Measurements from ENCODE around the gene BCL2L15.
A peak's percentile ranks its signal among the peaks of the same experiment; 100 is the strongest.

Gene BCL2L15

DNA sequence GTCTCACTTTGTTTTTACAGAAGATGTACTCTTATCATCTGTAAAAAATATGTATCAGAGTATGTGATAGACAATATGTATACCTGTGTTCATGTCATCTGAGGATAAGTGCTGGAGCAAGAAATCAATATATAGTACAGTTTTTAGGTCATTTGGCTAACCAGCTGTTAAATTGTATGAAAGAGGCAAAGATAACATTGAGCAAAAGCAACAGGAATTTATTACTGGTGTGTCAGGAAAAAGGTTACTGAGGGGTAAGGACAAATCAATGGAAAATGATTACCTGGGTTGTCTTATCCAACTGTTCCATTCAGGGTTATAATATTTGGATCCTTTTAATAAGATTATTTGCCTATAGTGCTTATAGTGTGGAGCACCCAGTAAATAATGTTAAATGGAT is 46.6 kb upstream of the BCL2L15 start:
- Histone ChIP-seq H3K4me1 (ENCODE audit: control insufficient read depth in 1 of 2, insufficient read depth in 1 of 2, low read depth in 1 of 2, low read length in 1 of 2) (peaks cover 87 to 89% of the 10 kb centered on the region in 2 experiments), H3K9me3 (no peaks in the 10 kb centered on the region), H3K36me3 (no peaks in the 10 kb centered on the region), H3K27me3 (no peaks in the 10 kb centered on the region), H3K27ac (peak overlapping the region; percentile 95), H3K4me3 (ENCODE audit: low read depth in 1 of 2, low read length in 1 of 2) (peak overlapping the region in 1 of 2 experiments; percentile 4)
- TF ChIP-seq, protein P1, sequence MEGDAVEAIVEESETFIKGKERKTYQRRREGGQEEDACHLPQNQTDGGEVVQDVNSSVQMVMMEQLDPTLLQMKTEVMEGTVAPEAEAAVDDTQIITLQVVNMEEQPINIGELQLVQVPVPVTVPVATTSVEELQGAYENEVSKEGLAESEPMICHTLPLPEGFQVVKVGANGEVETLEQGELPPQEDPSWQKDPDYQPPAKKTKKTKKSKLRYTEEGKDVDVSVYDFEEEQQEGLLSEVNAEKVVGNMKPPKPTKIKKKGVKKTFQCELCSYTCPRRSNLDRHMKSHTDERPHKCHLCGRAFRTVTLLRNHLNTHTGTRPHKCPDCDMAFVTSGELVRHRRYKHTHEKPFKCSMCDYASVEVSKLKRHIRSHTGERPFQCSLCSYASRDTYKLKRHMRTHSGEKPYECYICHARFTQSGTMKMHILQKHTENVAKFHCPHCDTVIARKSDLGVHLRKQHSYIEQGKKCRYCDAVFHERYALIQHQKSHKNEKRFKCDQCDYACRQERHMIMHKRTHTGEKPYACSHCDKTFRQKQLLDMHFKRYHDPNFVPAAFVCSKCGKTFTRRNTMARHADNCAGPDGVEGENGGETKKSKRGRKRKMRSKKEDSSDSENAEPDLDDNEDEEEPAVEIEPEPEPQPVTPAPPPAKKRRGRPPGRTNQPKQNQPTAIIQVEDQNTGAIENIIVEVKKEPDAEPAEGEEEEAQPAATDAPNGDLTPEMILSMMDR (IDR thresholded peaks at IDR 0.05) = no peak

DNA sequence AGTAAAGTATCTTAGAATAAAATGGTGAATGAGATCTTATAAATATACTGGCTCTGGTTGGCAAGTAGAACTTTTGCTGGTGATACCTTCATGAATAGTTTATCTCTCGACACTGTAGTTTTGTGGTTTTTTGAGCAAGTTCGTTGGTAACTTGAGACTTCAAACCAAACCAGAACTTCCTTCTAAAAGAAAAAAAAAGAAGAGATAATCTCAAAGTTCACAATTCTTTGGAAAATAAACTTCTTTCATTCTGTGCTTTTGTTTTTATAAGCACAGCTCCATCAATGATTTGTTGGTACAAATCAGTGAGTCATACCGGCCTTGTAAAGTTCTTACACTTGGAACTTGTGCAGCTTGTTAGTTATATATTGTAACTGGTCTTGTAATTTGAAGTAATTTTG is 44.1 kb upstream of the BCL2L15 start:
- Histone ChIP-seq H3K4me1 (ENCODE audit: control insufficient read depth in 1 of 2, insufficient read depth in 1 of 2, low read depth in 1 of 2, low read length in 1 of 2) (peaks cover 73 to 74% of the 10 kb centered on the region in 2 experiments), H3K27ac (peak overlapping the region; percentile 95), H3K36me3 (no peaks in the 10 kb centered on the region), H3K27me3 (no peaks in the 10 kb centered on the region), H3K4me3 (ENCODE audit: low read depth in 1 of 2, low read length in 1 of 2) (peak overlapping the region; percentile 87 to 97), H3K9me3 (no peaks in the 10 kb centered on the region)
- TF ChIP-seq, protein P1 (IDR thresholded peaks at IDR 0.05) = no peak

DNA sequence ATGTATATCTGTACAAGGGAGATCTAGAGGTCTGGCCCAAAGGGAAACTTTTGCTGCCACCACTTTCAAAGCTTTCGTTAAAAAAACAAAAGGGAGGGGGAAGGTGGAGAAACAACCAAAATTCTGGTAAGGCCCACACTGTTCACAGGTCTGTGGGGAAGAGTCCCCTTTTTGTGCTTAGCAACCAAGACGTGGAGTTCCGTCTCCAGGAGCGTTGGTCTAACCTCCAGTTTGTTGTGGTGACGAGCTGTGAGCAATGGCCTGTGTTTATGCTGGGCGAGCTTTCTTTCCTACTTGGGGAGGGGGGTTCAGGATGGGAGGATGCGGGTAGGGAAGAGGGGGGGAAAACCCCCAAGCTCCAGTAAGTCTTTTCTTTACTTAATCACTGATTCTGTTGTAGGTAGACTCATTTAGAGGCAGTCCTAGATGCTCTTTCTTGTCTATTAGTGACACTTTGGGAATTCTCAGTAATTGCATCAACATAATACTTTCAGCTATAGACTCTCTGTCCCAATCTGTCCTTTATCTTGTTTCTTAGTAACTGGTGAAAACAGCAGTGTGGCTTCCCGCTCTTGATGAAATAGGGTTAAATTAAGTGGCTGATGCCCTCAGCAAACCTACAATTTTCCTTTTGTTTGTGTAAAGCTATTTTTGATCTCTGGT is 43.2 kb upstream of the BCL2L15 start:
- Histone ChIP-seq H3K27me3 (no peaks in the 10 kb centered on the region), H3K36me3 (no peaks in the 10 kb centered on the region), H3K27ac (peak overlapping the region; percentile 95), H3K4me1 (ENCODE audit: control insufficient read depth in 1 of 2, insufficient read depth in 1 of 2, low read depth in 1 of 2, low read length in 1 of 2) (peaks cover 66% of the 10 kb centered on the region in 2 experiments), H3K4me3 (ENCODE audit: low read depth in 1 of 2, low read length in 1 of 2) (peak overlapping the region; percentile 87 to 97), H3K9me3 (no peaks in the 10 kb centered on the region)
- TF ChIP-seq, protein P1 (IDR thresholded peaks at IDR 0.05) = no peak

DNA sequence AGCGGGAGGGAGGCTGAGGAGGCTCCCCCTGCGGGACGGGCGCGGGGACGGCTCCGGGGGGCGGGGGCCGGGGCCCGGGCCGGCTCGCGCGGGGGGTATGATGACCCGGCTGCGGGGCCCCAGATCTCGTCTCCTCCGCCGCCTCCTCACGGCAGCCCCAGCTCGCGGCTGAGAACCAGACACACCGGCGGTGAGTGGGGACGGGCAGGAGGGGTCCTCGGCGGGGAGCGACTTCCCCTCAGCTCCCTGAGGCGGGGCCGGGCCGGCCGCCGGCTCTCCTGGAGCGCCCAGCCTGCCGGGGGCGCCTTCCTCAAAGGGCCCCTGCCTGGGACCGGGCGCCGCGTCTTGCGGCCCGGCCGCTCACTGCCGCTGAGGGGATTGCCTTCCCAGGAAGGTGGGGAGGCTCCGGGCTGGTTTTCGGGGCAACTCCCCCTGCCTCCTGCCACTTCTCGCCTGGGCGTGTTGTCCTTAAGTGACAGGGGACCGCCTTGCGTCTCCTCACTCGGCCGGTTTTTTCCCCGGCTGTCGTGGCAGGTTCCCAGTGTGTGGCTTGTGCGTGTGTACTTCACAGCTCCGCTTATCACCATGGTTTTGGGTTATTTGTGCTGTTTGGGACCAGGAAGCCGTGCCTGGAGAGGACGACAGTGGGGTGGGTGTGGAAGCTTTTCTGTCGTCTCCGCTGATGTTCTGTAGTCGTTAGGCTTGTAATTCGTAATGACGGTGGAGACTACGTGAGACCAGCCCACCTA is 42.5 kb upstream of the BCL2L15 start:
- H3K36me3 ChIP-seq = no peaks in the 10 kb centered on the region
- peak overlapping the region; percentile 95 for H3K27ac ChIP-seq
- no peaks in the 10 kb centered on the region for H3K9me3 ChIP-seq
- no peaks in the 10 kb centered on the region for H3K27me3 ChIP-seq
- H3K4me3 ChIP-seq (ENCODE audit: low read depth in 1 of 2, low read length in 1 of 2) = peak overlapping the region; percentile 87 to 97
- H3K4me1 ChIP-seq (ENCODE audit: control insufficient read depth in 1 of 2, insufficient read depth in 1 of 2, low read depth in 1 of 2, low read length in 1 of 2) = peaks cover 59% of the 10 kb centered on the region in 2 experiments
- TF ChIP-seq, protein P1 (IDR thresholded peaks at IDR 0.05) = peak; percentile 17

DNA sequence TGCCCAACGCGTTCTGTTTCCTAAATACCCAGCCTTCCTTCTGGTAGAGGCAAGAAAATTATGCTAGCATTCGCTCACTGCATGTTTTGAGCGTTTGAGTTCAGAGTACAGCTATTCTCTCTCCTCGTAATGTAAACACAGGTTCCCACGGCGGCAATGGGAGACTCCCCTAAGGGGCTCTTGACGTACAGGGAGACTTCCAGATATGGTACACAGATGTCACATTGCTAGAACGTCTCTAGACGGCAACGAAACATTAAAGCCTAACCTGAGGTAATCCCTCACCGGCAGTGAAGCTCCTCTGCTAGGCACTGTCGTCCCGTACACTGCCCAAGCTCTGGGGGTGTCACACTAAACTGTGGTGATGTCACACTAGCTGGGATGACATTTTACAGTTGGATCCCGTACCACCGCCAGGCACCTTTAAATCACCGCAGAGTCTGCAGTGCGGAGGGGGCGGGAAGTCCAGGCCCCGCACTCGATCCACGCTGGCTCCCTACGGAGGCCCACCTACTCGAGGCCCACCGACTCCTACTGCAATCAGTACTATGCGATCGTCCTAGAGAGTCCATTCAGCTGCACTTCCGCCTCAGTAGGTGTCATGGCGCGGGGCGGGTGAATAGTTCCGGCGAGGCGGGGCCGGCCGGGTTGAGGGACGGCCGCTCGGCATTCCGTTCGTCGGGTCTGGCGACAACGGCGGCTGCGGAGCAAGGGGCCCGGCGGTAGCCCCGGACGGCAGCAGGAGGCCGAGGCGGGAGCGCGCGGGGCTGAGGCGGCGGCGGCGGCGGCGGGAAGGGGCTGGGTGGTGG is 41.8 kb upstream of the BCL2L15 start, which contains the start of gene HIPK1:
HIPK1 (plus strand) TSS at position 384 of the 809 bp plus-strand sequence.
- TF ChIP-seq, protein P1 (IDR thresholded peaks at IDR 0.05) = peak; percentile 47
- Histone ChIP-seq H3K4me1 (ENCODE audit: control insufficient read depth in 1 of 2, insufficient read depth in 1 of 2, low read depth in 1 of 2, low read length in 1 of 2) (peaks cover 51% of the 10 kb centered on the region in 2 experiments), H3K27ac (peak within 1 kb of the TSS; percentile 95), H3K36me3 (no peaks in the 10 kb centered on the region), H3K27me3 (no peaks in the 10 kb centered on the region), H3K4me3 (ENCODE audit: low read depth in 1 of 2, low read length in 1 of 2) (peak within 1 kb of the TSS; percentile 87 to 97), H3K9me3 (no peaks in the 10 kb centered on the region)

All from neutrophil (primary cell).